Fibroblast of skin of left biceps (primary cell): ENCODE measurements around the gene MCC.

Experiments
- DNase-seq, 2 experiments: peaks; one replicate each; pipeline ENCODE4 v3.0.0-alpha.2; 2013; ENCODE audit warnings: low read depth in 2 of 2

MCC gene

GRCh38 chr5:113147101-113147508 lies 341.1 kb downstream of the MCC start:
- DNase-seq: peak; percentile 90 to 91

- peak in 1 of 2 experiments; percentile 31 for DNase-seq
Measured at GRCh38 chr5:113145757-113146387, 342.4 kb downstream of the MCC start.

- DNase-seq: no peak
Measured at GRCh38 chr5:113142186-113142585, 346.1 kb downstream of the MCC start.

- DNase-seq: peak; percentile 78 to 79
Measured at GRCh38 chr5:113140837-113141671, 347.2 kb downstream of the MCC start.

GRCh38 chr5:113133211-113133975 lies 354.9 kb downstream of the MCC start:
- DNase-seq: no peak

GRCh38 chr5:113132564-113132963 lies 355.7 kb downstream of the MCC start:
- DNase-seq: no peak

DNA sequence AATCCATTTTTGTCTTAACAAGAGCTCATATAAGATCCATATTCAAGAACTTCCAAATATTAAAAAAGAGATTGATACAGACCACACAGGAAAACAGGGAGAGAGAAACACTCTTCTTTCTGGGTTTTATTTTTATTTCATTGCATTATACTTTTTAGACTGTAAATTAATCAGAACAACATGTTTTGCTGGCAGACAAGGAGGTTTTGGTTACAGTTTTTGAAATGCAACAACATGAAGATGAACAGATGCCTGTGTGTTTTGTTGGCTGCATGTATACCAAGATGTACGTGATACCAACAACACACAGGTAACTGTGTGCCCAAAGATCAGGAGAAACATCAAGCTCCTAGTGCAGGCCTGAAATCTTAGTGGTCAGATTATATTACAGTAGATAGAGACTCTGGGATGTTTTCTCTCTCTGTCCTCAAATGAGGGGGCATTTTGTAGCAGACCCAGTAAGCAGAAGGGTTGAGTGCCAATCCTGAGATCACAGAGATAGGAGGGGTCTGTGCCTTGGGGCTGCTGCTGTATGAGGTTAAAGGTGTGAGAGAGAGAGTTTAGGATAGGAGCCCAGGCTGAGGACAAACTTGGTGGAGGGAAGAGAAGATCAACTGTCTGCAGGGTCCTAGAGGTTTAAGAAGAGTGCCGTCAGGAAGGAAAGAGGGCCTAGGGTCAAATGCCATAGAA lies 359.5 kb downstream of the MCC start:
- DNase-seq: no peak

DNA sequence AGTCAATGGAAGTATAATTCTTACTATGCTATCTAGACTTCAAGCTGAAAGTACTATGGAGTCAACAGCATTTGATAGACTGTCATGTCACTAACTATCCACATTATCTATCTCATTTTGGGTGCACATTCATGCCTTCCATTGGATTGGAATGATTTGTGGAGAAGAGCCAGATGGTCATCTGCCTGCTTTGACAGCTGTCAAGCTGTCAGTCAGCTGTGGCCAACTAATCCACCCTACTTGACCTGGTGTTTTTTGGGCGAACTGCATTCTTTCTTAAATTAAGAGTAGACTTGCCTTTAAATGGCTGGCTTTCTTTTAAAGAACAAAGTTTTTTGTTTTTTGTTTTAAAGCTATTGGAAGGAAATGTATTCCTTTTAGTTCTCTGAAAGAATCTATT lies 360.2 kb downstream of the MCC start:
- no peak for DNase-seq

DNA sequence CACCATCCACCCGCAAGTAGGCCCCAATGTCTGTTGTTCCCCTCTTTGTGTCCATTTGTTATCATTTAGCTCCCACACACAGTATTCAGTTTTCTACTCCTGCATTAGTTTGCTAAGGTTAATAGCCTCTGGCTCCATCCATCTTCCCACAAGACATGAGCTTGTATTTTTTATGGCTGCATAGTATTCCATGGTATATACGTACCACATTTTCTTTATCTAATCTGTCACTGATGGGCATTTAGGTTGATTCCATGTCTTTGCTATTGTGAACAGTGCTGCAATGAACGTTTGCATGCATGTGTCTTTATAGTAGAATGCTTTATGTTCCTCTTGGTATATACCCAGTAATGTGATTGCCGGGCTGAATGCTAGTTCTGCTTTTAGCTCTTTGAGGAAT lies 361.2 kb downstream of the MCC start:
- no peak for DNase-seq

DNA sequence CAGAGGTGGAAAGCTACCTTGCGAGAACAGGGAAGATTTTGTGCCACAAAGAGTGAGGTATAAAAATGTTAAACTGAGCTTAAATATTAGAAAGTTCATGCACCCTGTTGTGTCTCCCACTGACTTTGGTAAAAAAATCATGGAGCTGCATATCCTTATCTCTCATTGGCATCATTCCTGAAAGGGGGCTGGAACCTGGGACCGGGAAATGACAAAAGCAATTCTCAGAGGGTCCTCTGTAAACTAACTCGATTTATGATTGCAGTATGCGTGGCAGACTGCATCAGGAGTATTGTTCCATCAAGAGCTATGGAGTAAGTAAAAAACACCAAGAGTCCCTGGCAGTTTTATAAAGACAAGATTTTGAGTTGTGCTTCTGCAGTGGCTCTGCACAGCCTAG lies 362.9 kb downstream of the MCC start:
- no peak for DNase-seq

GRCh38 chr5:113124914-113125313 lies 363.3 kb downstream of the MCC start:
- DNase-seq: no peak

DNA sequence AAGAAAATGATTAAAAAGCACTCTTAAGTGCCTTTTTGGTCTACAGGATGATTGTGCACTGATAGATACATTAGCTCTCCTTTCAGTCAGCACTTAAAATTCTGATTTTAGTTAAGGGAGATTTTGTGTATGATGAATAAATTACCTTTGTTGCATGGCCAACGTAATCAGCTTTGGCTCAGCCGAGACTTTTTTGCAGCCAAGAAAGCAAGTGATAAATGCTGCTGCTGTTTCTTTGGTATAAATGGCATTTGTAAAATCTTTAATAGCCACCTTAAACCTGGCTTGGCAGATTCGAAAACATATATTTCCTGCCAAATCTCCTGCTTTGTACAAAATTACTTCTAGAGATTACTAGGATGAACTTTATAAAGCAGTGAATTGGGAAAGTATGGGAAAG lies 364.0 kb downstream of the MCC start:
- no peak for DNase-seq

DNA sequence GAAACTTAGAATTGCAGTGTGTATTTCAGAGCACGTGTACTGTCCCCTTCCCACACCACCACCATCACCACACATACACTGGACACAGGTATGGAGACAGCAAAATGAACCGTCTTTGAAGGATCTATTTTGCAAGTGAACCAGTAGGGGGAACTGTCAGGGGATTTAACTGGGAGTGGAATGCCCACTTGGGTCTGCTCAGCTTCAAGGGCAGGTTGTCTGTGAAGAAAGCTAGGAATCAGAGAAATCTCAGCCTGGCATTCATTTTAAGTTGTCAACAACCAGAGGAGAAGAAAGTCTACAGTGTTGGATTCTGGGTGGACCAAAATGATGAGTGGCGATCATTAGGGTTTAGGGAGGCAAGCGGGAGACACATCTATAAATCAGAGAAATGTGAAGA lies 364.6 kb downstream of the MCC start:
- no peak for DNase-seq

GRCh38 chr5:113122053-113122452 lies 366.2 kb downstream of the MCC start:
- peak; percentile 93 to 95 for DNase-seq

DNA sequence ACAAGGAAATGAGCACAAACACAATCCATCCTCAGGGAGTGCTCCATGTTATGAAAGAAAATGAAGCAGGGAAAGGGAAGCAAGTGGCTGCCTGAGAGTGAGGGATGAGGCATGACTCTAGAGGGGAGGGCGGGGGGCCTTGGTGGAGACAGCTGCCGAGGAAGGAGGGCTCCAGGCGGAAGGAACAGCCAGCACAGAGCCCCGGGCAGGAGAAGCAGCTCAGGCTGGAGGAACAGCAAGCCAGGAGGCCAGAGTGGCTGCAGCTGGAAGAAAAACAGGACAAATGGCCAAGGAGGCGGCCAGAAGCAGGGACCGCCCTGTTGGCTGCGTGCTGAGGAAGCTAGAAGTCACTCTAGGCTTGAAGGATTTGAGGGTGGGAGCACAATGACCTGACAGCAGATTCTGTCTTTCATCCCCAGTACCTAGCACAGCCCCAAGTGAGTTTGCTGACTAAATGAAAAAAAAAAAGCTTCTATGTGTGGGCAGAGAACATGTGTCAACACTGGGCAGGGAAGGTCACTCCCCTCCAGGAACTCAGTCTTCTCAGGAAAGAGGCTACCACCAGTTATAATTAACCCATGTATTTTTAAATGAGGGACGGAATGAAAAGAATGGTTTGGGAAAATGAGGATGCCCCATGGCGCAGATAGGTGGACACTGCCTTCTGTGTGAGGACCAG lies 368.9 kb downstream of the MCC start:
- DNase-seq: no peak

DNA sequence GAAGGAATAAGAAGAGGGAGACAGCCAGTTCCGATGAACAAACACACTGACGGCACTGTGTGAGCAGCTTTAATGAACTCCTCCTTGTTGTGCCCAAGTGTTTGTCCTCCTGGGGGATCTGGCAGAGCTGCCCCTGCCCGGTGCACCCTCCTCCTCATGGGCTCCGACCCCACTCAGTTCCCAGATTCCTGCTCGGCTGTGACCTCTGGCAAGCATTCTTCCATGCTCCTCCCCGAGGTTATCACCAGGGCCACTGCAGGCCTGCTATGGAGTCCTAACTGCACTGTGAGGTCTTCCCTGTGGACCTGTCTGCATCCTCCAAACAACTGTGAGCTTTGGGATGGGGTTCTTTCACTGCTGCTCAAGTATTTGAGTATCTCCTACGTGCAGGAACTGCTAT lies 369.5 kb downstream of the MCC start:
- no peak for DNase-seq

- no peak for DNase-seq
Measured at GRCh38 chr5:113118298-113118697, 370.0 kb downstream of the MCC start.

GRCh38 chr5:113117543-113118115 lies 370.6 kb downstream of the MCC start:
- no peak for DNase-seq

GRCh38 chr5:113115956-113116355 lies 372.3 kb downstream of the MCC start:
- DNase-seq: no peak

DNA sequence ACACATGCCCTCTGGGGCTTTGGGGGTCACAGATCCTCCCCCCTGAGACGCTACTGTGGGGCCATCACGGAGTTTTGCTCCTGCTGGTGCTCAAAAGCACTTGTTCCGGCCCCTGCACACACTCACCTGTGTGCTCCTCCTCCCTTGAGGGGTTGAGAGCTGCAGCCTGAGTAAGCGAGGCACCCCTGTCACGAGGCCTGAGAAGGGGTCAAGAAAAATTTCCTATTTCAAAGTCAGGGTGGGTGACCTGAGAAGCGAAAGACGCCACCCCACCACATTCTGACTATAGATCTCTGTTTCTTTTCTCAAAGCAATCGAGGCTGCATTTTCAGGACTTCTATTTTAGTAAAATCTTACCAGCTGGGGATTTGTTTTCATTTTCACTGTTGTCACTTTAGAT lies 373.2 kb downstream of the MCC start:
- DNase-seq: no peak

DNA sequence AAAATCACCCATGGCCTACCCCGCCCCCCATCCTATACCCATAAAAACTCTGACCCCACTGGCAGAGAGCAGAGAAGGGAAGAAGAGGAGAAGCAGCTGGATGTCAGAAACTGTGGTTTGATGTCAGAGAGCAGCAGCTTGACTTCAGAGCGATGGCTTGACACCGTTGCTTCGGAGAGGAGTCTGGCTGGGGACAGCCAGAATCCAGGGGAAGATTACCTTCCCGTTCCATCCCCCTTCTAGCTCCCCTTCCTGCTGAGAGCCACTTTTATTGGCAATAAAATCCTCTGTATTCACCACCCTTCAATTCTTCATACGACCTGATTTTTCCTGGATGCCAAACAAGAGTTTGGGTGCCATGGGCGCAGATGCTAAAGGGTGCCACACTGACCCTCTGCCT lies 373.7 kb downstream of the MCC start:
- DNase-seq: no peak
